HG03521 (cell line): ENCODE results near the gene RWDD4.
"Not testable (repeated sequence)": the region's sequence is repeated elsewhere in the genome, so short reads cannot be mapped to it uniquely, and the experiment has no call there.

Experiments
- ATAC-seq: cut with Tn5 transposase; IDR thresholded peaks from one replicate; pipeline ENCODE4 v1.9.1; 2021; ENCODE audit warnings: mild to moderate bottlenecking, moderate library complexity; ENCODE audit not compliant: unreplicated experiment

Gene RWDD4

DNA sequence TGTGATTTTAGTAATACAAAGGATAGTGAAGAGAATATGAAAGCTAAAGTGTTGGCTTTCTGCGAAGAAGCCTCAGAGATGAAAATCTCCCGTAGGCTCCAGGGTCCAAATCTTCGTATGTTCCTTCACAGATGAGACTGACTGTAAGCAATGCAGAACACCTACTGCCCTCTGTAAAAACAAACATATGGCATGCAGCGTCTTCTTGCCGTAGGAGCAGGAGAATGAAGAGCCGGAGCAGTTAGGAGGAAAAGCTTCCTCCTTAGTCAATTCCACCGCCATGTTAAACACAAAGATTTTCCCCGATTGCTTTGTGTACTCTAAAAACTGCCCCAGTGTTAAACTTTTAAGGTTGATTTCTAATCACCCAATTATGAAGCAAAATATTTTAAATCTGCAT is 22.5 kb downstream of the RWDD4 start:
- no peak for ATAC-seq

GRCh38 chr4:183635741-183636140 is 23.2 kb downstream of the RWDD4 start:
- ATAC-seq = no peak

DNA sequence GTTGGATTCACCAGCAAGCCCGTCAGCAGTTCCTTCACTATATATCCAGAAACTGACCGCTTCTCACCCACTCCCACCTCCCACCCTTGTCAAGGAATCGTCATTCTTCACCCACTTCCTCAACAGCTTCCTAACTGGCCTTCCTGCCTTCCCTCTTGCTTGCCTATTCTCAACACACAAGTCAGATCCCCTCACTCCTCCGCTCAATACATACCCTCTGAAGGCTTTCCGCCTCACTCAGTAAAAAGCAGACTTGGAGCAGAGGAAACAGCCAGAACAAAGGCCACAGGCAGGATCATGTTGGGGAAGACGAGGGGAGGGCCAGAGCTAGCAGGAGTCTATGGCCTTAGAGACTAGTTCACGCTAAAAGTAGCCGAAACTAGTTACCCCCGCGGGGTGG is 23.7 kb downstream of the RWDD4 start:
- no peak for ATAC-seq

DNA sequence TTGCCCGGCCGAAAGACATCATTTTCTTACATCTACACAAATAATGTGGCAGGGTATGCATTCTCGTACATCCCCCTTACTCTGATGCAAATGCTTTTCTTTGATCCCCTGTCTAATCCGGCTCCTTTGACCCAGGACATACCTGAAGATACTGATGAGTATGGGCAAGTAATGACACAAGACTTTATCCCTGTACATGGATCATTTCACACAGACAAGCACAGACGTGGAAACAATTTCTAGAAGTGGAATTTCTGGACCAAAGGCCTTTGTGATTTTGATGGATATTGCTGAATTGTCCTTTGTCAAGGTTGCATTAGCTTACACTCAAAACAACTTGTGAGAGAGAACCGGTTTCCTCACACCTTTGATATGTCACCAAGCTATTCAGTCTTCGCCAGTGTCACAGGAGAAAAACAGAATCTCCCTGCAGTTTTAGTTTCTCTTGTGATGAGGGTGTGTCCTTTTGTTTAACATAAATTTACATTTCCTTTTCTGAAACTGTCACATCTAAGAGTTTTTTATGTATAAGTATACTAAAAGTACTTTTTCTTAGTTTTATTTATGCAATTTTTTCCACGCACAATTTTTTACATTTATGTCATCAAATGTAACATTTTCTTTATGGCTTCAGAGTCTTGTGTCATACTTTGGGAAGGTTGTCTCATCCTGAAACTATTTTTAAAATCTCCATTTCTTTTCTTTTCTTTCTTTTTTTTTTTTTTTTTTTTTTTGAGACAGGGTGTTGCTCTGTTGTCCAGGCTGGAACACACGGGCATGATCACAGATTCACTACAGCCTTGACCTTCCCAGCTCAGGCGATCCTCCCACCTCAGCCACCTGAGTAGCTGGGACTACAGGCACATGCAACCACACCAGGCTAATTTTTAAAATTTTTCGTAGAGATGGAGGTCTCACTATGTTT is 25.2 kb downstream of the RWDD4 start:
- no peak for ATAC-seq

DNA sequence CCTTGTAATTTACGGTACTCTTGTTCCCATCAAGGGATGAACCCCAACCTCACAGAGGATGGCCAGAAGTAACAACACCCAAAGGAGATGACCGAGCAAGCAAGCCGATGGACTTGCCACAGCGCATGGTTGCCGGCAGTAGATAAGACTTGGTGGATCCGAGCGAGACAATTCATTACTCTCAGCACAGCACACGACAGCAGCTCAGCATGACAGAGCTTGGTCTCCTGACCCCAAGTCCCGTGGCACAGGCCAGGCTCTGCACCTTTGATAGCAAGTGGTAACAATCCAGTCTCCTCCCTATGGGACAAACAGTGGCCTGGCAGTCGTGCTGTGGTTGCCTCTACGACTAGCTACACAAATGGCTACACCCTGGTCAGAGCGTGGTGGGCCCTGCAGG is 26.3 kb downstream of the RWDD4 start:
- no peak for ATAC-seq

DNA sequence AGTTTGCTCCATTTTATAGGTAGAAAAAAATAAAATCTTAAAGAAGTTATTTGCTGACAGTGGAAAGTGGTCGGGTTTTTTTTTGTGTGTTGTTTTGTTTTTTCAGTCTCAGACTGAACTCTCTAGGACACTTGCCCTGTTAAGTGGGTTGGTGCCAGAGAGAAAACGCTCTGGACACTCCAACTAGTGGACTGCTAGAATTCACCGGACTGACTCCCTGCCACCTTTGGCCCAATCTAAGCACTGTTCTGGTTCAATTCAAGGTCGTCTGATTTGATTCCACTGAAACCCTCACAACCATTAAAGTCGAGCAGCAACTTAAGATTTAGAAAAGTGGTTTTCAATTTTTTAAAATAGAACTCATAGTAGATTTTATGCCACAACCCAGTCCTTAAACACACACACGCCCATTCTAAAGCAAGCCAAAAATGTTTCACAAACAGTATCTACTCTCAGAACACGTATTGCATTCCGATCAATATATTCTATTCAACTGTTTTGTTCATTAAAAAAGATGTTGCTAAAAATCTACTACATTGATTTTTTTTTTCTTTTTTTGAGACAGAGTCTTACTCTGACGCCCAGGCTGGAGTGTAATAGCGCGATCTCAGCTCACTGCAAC is 27.3 kb downstream of the RWDD4 start:
- no peak for ATAC-seq

- no peak for ATAC-seq
Observed at GRCh38 chr4:183627979-183628588, 30.9 kb downstream of the RWDD4 start.

DNA sequence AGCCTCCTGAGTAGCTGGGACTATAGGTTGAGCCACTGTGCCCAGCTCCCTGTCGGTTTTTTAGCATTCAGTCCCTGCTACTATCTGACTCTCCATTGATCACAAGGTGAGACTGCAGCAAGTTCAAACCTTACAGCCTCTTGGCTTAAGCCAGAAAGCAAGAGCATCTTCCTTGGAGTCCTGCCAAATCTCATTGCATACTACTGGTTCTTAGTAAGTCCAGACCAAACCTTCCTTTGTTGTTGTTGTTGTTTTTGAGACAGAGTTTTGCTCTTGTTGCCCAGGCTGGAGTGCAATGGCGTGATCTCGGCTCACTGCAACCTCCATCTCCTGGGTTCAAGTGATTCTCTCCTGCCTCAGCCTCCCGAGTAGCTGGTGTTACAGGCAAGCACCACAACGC is 31.7 kb downstream of the RWDD4 start:
- not testable (repeated sequence) for ATAC-seq

- no peak for ATAC-seq
Observed at GRCh38 chr4:183626168-183626567, 32.8 kb downstream of the RWDD4 start.

DNA sequence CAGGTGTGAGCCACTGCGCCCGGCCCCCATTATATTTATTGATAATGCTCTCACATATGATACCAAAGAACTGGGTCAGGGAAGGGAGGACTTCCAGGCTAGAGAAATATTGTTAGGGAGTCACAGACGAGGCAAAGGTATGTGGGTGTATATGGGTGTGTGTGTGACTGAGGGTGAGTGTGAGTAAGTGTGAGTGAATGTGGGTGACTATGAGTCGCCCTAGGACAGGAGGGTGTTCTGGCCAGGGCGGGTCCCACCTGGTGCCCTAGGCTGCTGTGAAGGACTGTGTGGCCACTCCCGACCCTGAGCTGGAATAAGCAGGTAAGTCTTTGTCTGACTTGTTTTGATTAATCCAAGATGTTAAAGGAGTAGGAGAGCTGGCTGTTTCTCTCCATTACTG is 34.4 kb downstream of the RWDD4 start:
- no peak for ATAC-seq

- ATAC-seq = no peak
Observed at GRCh38 chr4:183621875-183622274, 37.1 kb downstream of the RWDD4 start.

DNA sequence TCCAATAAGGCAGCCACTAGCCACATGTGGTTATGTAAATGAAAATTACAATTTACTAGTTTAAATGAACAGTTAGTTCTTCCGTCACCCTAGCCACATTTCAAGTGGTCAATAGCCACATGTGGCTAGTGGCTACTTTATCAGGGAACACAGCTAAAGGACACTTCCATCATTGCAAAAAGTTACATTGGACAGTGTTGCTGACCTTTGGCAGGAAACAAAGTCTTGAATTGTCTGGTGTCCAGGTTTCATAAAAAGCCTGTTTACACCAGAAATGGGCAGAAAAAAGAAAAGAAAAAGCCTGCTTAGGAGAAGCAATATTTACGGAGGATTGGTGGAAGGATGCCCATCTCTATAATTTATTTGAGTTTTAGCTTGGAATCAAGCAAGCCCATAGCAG is 38.6 kb downstream of the RWDD4 start:
- no peak for ATAC-seq

- no peak for ATAC-seq
Observed at GRCh38 chr4:183618681-183619080, 40.3 kb downstream of the RWDD4 start.

DNA sequence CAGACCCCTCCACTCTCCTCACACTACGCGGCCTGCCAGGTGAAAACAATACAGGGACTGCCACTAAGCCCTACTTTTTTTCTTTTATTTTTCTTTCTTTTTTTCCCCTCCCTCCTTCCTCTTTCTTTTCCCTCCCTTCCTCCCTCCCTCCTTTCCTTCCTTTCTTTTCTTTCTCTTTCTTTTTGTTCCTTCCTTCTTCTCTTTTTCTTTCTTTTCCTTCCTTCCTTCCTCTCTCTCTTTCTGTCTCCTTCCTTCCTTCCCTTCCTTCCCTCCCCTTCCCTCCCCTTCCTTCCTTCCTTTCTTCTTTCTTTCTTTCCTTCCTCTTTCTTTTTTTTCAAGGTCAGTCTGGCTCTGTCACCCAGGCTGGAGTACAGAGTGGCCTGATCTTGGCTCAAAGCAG is 41.9 kb downstream of the RWDD4 start:
- ATAC-seq = no peak

GRCh38 chr4:183612329-183613250 is 46.4 kb downstream of the RWDD4 start:
- ATAC-seq = no peak

- no peak for ATAC-seq
Observed at GRCh38 chr4:183611210-183611830, 47.7 kb downstream of the RWDD4 start.

GRCh38 chr4:183610613-183611012 is 48.4 kb downstream of the RWDD4 start:
- ATAC-seq = no peak

DNA sequence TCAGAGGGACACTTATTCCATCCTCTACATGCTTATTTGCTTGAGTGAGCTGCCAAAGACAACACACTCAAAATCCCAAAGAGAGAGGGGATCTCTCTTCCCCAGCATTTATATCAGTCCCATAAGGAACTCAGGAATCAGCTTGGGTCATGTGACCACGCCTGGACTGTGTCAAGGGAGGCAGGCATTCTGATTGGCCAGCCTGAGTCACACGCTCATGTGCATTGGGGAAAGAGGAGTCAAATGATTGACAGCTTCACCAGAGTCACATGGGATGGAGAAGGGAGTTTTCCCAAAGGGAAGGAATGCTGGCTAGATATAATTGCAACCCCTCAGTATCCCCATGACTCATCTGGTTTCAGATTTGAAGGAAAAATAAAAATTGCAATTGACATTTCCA is 49.0 kb downstream of the RWDD4 start:
- no peak for ATAC-seq

DNA sequence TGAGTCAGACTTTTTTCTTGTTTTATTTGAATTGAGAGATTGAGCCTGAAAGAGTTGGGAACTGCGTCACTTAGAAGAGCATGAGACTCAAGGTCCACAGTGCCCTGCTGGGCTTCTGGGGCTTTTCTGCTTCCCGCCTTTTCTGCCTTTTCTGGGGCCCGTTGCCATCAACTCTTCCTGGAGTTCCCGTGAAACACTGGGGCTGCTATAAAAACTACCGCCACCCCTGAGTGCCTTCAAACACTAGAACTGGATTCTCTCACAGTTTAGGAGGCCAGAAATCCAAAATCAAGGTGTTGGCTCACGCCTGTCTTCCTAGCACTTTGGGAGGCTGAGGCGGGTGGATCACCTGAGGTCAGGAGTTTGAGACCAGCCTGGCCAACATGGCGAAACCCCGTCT is 49.8 kb downstream of the RWDD4 start:
- no peak for ATAC-seq

- ATAC-seq = no peak
Observed at GRCh38 chr4:183607894-183608293, 51.1 kb downstream of the RWDD4 start.
